ENCODE results near the gene LSG1. TPM values are rescaled to one million over a fixed set of nuclear protein-coding genes. Genes with fewer than 3 reads are reported as not detected.

Gene LSG1
- polyA plus RNA-seq, 1 experiment = 23.9 TPM

DNA sequence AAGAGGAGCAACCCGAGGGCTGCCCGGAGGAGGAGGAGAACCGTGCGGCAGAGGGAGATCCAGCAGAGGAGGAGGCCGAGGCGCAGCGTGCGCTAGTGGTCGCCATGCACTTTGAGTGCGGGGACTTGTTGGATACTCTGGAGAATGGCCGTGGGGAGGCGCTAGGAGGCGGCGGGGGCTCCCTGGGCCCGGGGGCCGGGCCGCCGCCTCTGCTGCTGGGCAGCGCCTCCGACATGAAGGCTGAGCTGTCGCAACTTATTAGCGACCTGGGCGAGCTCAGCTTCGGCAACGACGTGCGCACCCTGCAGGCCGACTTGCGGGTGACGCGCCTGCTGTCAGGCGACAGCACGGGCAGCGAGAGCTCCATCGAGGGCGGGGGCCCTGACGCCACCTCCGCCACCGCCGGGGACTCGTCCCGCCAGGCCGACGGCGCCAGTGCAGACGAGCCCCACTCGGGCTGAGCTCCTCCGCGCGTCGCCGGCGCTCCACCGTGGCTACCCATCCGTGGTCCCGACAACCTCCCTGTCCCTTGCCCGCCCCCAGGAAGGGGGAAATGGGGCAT lies 15.7 kb upstream of the LSG1 start:
- peaks cover 6% of the 10 kb centered on the region for H3K36me3 ChIP-seq (ENCODE audit: control insufficient read depth, insufficient read depth, low read length)
- ChIA-PET POLR2A (interaction anchor here (1.3 kb wide), 1 partner anchor 16 kb away, joined by 9 read pairs; the partner anchor contains the start of gene LSG1), CTCF (interaction anchor here (0.5 to 8.0 kb wide), 14 partner anchors 15 to 582 kb away, joined by 3 to 97 read pairs (median 4); partner anchors contain the start of gene LSG1)
- TF ChIP-seq, protein P1, sequence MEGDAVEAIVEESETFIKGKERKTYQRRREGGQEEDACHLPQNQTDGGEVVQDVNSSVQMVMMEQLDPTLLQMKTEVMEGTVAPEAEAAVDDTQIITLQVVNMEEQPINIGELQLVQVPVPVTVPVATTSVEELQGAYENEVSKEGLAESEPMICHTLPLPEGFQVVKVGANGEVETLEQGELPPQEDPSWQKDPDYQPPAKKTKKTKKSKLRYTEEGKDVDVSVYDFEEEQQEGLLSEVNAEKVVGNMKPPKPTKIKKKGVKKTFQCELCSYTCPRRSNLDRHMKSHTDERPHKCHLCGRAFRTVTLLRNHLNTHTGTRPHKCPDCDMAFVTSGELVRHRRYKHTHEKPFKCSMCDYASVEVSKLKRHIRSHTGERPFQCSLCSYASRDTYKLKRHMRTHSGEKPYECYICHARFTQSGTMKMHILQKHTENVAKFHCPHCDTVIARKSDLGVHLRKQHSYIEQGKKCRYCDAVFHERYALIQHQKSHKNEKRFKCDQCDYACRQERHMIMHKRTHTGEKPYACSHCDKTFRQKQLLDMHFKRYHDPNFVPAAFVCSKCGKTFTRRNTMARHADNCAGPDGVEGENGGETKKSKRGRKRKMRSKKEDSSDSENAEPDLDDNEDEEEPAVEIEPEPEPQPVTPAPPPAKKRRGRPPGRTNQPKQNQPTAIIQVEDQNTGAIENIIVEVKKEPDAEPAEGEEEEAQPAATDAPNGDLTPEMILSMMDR (IDR thresholded peaks at IDR 0.05; ENCODE audit: insufficient read depth, low read depth, low read length) = peak; percentile 32
- peak overlapping the region; percentile 71 for H3K4me3 ChIP-seq (ENCODE audit: low read depth, low read length)
- DNase-seq (ENCODE audit: low read depth) = no peak
- no peaks in the 10 kb centered on the region for H3K27me3 ChIP-seq (ENCODE audit: control insufficient read depth, insufficient read depth, low read length)

DNA sequence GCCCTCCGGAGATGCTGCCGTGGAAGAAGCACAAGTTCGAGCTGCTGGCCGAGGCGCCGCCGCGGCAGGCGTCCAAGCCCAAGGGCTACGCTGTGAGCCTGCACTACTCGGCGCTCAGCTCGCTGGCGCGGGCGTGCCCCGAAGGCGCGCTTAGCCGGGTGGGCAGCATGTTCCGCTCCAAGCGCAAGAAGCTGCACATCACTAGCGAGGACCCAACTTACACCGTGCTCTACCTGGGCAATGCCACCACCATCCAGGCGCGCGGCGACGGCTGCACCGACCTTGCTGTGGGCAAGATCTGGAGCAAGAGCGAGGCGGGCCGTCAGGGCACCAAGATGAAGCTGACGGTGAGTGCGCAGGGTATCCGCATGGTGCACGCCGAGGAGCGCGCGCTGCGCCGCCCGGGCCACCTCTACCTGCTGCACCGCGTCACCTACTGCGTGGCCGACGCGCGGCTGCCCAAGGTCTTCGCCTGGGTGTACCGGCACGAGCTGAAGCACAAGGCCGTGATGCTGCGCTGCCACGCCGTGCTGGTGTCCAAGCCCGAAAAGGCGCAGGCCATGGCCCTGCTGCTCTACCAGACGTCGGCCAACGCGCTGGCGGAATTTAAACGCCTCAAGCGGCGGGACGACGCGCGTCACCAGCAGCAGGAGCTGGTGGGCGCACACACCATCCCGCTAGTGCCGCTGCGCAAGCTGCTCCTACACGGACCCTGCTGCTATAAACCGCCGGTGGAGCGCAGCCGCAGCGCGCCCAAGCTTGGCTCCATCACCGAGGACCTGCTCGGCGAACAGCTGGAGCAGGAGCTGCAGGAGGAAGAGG lies 15.0 kb upstream of the LSG1 start:
- Histone ChIP-seq H3K27me3 (ENCODE audit: control insufficient read depth, insufficient read depth, low read length) (no peaks in the 10 kb centered on the region), H3K36me3 (ENCODE audit: control insufficient read depth, insufficient read depth, low read length) (peaks cover 6% of the 10 kb centered on the region), H3K4me3 (ENCODE audit: low read depth, low read length) (peak overlapping the region; percentile 71)
- ChIA-PET POLR2A (interaction anchor here (1.0 to 1.3 kb wide), 2 partner anchors 15 kb away, joined by 5 to 9 read pairs; partner anchors contain the start of gene LSG1), CTCF (interaction anchor here (0.7 to 8.0 kb wide), 20 partner anchors 11 to 828 kb away, joined by 3 to 97 read pairs (median 4); partner anchors contain the start of gene LSG1)
- no peak for DNase-seq (ENCODE audit: low read depth)
- TF ChIP-seq, protein P1 (IDR thresholded peaks at IDR 0.05; ENCODE audit: insufficient read depth, low read depth, low read length) = no peak

DNA sequence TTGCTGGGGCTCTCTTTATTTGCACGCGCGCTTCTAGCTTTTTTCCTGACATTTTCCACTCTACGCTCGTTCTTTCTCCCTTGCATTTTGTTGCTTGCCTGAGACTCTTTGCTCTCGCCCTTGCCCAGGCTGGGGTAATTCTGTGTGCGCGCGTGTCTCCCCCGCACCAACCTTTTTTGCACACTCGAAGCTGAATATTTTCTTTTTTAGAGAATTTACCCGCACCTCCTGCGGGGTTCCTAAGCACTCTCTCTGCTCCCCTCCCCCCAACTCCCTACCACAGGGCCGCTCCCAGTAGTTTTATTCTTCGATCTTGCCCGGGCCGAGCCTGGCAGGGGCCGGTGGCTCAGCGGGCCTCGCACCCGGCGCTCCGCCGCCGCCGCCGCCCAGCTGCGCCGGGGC lies 14.4 kb upstream of the LSG1 start:
- CTCF ChIA-PET = interaction anchor here (0.7 to 8.0 kb wide), 14 partner anchors 11 to 829 kb away, joined by 3 to 97 read pairs (median 3); partner anchors contain the start of gene LSG1
- POLR2A ChIA-PET = interaction anchor here (0.6 to 1.0 kb wide), 3 partner anchors 14 to 567 kb away, joined by 3 to 18 read pairs (median 5); partner anchors contain the start of gene LSG1
- DNase-seq (ENCODE audit: low read depth) = no peak
- Histone ChIP-seq H3K4me3 (ENCODE audit: low read depth, low read length) (peak overlapping the region; percentile 71), H3K27me3 (ENCODE audit: control insufficient read depth, insufficient read depth, low read length) (no peaks in the 10 kb centered on the region), H3K36me3 (ENCODE audit: control insufficient read depth, insufficient read depth, low read length) (peaks cover 6% of the 10 kb centered on the region)
- TF ChIP-seq, protein P1 (IDR thresholded peaks at IDR 0.05; ENCODE audit: insufficient read depth, low read depth, low read length) = no peak

DNA sequence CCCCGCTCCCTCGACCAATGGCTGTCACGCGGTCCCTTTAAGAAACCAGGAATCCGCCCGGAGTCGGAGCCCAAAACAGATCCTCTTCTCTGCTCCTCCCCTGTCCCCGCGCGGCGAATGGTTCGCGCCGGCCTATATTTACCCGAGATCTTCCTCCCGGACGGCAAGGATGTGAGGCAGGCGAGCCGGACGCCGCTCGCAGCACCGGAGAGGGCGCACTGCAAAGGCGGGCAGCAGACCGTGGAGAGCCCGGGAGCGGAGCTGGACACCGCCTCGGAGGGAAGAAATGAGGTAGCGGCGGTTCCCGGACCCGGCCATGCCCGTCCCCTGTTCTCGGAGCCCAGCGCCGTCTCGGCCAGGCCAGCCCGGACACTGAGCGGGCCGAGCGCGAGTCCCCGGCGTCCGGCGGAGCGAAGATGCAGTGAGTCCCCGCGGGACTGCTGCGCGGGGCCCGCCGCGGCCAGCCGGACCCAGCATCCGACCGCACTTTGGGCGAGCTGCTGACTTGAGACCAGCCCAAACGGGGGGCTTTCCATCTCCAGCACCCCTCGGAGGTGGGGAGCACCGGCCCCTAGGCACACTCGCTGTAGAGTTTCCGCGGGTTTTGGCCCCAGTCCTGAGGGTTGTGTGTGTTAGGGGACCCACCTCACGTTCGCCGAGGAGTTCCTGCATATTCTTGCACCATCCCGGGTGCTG lies 13.9 kb upstream of the LSG1 start, which contains the start of gene FAM43A:
FAM43A (plus strand) TSS at position 166 of the 696 bp plus-strand sequence. CDS start 944 bp downstream, outside the sequence.
- ChIA-PET CTCF (interaction anchor here (0.7 to 8.0 kb wide), 10 partner anchors 12 to 829 kb away, joined by 3 to 97 read pairs (median 4); partner anchors contain the start of gene LSG1), POLR2A (interaction anchor here (0.6 to 1.0 kb wide), 3 partner anchors 14 to 567 kb away, joined by 3 to 18 read pairs (median 5); partner anchors contain the start of gene LSG1)
- Histone ChIP-seq H3K36me3 (ENCODE audit: control insufficient read depth, insufficient read depth, low read length) (peaks cover 6% of the 10 kb centered on the region), H3K27me3 (ENCODE audit: control insufficient read depth, insufficient read depth, low read length) (no peaks in the 10 kb centered on the region), H3K4me3 (ENCODE audit: low read depth, low read length) (peak within 1 kb of the TSS; percentile 71)
- TF ChIP-seq, protein P1 (IDR thresholded peaks at IDR 0.05; ENCODE audit: insufficient read depth, low read depth, low read length) = peak; percentile 42
- DNase-seq (ENCODE audit: low read depth) = peak; percentile 70

Measured in BJ (cell line).